DMS153 treated with DMSO at 0.1 percent for 48 hours (cell line): Measurements from ENCODE around the gene ADGRD2.
"Not testable (repeated sequence)": the region's sequence is repeated elsewhere in the genome, so short reads cannot be mapped to it uniquely, and the experiment has no call there.

Experiments used
- DNase-seq: peaks from one replicate; lab custom pipeline; 2025; ENCODE audit not compliant: unreplicated experiment; lab: John Stamatoyannopoulos, UW

ADGRD2 gene, protein sequence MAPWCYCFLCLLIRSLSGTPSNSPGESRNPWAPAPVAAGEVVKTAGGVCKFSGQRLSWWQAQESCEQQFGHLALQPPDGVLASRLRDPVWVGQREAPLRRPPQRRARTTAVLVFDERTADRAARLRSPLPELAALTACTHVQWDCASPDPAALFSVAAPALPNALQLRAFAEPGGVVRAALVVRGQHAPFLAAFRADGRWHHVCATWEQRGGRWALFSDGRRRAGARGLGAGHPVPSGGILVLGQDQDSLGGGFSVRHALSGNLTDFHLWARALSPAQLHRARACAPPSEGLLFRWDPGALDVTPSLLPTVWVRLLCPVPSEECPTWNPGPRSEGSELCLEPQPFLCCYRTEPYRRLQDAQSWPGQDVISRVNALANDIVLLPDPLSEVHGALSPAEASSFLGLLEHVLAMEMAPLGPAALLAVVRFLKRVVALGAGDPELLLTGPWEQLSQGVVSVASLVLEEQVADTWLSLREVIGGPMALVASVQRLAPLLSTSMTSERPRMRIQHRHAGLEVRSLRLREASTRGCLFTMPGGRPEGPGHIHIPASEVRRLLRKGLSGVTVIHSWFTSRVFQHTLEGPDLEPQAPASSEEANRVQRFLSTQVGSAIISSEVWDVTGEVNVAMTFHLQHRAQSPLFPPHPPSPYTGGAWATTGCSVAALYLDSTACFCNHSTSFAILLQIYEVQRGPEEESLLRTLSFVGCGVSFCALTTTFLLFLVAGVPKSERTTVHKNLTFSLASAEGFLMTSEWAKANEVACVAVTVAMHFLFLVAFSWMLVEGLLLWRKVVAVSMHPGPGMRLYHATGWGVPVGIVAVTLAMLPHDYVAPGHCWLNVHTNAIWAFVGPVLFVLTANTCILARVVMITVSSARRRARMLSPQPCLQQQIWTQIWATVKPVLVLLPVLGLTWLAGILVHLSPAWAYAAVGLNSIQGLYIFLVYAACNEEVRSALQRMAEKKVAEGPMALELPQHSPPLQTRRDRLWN

DNA sequence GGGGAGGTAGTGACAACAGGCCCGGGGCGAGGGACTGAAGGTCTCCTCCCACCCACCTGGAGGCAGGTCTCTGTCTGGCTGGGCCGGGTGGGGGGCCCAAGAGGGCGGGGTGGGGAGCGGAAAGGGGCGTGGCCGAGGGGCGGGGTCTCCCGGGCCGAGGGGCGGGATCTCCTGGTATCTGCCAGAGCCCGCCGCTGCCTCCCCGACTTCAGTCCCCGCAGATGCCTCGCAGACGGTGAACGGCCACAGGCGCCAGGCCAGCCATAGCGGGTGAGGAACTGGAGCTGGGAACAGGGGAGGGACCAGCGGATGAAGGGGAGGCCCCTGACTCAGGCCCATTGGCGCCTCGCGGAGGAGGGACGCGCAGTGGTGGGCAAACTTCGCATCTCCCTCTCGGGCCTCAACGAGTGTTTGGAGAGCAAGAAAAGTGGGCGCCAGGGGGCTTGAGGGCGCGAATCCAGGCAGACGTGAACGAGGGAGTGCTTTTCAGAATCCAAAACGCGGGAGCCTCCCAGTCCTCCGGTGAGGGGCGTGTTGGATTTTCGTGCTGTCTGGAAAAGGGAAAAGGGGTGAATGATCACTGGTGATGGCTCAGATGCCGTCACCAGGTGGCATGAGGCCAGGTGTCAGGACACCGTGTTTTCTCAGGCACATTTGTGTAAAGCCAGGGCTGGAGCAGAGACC is at the start of gene ADGRD2:
ADGRD2 (plus strand) TSS at position 211 of the 684 bp plus-strand sequence. CDS start 1,216 bp downstream, outside the sequence.
- peak; percentile 57 for DNase-seq

DNA sequence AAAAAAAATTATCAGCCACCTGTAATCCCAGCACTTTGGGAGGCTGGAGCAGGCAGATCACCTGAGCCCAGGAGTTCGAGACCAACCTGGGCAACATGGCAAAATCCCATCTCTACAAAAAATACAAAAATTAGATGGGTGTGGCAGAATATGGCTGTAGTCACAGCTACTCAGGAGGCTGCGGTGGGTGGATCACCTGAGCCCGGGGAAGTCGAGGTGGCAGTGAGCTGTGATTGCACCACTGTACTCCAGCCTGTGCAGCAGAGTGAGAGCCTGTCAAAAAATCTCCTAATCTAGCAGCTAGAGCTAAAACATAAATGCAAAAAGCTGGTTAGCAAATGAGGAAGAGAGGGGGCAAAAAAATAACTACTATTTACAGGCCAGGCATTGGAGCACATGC is 47.0 kb upstream of the ADGRD2 start:
- no peak for DNase-seq

DNA sequence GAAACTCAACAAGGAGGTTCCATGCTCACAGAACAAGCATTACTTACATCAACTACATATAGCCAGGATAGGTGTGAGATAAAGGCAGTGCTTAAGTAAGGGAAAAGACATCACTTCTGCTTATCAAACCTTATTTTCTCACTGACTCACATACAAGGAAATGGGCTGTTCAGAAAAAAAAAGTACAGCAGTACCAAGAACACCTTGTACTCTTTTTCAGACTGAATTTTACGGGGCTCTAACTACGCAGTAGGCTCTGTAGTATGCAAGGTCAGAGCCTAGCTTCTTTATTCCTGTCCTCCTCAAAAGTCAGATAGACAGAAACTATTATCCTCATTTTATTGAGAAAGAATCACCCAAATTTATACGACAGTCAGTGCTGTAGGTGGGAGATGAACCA is 40.8 kb upstream of the ADGRD2 start:
- no peak for DNase-seq

DNA sequence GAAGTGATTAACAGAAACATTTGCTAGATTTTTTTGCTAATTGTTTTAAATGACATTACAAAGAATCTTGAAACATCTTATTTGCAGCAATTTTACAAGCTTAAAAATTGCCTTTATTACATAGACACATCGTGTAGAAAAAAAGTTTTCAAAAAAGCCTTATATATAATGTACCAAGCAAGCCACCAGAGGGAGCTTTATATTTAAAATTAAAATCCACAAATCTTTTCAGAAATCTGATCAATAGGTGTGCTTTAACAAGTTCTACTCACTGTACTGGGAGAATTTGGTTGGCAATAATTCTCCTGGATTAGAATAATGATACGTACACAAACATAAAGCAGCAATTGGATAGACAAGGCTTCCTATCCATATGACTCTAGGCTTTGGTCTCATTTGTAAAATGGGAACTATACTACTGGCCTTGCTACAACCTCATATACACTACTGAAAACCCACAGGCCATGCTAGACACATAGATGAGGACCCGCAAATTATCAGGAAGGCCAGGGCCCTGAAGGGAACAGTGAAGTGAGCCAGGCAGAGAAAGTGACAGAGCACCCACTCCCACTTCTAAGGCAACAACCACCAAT is 39.8 kb upstream of the ADGRD2 start:
- DNase-seq: no peak

DNA sequence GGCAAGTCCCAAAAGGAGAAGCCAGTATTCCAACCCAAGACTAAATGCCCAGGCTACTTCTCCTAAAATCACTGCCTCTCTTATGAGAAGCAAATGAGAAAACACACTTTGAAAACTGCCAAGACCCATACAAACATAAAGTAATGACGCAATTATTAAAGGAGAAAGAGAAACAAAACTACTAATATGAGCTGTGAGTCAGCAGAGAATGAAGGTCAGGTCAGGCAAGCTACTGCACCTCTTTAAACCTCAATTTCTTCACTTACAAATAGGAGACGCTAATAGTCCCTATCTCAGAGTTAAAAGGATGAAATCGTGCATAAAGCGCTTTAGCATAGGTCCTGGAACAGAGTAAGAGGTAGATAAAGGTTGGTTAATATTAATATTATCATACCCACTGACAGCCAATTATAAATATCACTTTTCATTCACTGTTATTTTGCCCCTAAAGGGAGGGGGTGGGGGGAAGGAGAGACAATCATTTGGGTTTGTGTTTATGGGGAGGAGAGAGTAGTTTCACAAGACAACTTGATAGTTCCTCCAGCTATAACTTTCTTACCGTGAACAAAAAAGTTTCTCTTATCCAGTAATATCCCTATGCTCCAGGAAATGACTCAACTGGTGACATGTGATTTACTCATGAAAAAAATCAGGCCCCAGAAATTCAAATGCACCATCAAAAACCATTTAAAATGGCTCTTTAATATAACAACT is 38.6 kb upstream of the ADGRD2 start:
- no peak for DNase-seq

DNA sequence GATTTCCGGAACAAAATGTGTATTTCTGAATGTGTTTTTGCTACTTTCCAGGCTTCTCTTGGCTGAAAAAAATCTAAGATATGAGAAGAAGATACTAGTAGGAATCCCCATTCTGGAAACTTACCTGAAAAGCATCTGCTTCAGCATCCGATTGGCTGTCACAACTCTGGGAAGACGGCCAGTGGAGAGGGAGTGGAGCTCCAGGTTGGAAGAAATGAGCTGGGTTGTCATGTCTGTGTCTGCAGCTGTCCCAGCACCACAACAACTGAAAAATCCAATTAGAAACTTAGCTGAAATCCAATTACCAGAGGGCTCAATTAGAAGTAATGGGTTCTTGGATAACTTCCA is 38.0 kb upstream of the ADGRD2 start:
- no peak for DNase-seq

DNA sequence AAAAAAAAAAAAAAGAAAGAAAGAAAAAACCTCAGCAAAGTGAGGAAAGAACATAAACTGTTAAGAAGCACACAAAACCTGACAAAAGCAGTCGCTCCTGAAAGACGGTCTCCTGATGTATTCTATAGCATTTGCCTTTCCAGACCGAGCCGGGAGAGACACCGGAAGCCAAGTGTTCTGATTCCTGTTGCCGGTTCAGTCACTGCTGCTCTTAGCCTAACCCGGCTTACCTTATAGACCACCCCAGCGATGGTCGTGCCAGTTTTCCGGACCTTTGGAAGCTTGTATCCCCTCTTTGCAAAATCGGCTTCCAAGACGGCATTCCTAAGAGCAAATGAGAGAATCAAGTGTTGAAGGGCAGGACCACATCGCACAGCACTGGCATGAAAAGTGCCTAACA is 35.6 kb upstream of the ADGRD2 start:
- no peak for DNase-seq

DNA sequence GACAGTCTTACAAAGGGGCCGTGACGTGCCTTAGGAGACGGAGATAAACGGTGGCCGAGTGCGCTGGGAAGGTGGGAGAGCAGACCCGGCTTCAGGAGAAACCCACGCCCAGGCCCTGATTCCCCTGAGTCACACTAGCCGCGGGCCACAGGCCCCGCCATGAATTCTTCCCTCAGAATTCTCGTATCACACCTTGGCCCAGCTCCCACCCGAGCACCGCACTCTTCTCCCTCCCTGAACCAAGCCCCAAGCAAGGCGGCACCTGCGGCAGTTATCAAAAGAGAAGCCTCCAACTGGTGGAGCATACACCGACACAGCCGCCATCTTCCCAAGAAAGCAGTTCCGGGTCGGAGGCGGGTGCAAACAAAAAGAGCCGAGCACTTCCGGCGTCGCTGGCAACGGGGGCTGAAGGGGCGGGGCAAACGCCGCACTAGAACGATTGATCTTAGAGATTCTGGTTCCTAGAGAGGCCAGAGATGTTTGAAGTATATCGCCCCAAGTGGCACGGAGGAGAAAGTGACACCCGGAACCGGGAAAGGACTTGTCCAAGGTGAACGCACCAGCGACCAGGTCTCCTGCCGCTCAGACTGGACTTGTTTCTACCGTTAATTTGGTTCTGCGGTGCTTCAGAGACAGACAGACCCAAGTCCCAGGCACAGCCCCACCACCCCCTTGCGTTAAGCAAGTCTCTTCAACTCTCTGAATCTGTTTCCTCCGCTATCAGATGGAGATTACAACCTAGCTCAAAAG is 35.0 kb upstream of the ADGRD2 start, which contains the start of gene PSMB7:
PSMB7 (minus strand) TSS at position 341 of the 750 bp plus-strand sequence; CDS start at position 324, 17 bp downstream.
- peak; percentile 97 for DNase-seq

DNA sequence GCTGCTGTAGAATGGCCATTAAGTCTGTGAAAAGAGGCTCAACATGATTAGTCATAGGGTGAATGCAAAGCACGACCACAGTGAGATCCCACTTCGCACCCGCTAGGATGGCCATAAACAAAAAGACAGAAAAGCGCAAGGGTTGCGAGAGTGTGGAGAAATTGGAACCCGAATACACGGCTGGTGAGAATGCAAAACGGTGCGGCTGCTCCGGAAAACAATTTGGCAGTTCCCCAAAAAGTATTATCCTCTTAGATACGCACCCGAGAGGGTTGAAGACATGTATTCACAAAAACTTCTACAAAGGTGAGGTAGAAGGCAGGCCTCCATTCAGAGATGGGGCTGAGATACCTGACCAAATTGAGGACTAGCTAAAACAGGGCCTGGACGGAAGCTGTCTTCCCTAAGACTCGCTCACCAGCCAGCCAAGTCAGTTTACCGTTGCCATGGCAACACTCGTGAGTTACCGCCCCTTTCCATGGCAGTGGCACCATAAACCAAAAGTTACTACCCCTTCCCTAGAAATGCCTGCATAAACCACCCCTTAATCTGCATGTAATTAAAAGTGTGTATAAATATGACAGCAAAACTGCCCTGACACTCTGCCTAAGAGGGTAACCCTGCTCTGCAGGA is 34.3 kb upstream of the ADGRD2 start:
- no peak for DNase-seq

DNA sequence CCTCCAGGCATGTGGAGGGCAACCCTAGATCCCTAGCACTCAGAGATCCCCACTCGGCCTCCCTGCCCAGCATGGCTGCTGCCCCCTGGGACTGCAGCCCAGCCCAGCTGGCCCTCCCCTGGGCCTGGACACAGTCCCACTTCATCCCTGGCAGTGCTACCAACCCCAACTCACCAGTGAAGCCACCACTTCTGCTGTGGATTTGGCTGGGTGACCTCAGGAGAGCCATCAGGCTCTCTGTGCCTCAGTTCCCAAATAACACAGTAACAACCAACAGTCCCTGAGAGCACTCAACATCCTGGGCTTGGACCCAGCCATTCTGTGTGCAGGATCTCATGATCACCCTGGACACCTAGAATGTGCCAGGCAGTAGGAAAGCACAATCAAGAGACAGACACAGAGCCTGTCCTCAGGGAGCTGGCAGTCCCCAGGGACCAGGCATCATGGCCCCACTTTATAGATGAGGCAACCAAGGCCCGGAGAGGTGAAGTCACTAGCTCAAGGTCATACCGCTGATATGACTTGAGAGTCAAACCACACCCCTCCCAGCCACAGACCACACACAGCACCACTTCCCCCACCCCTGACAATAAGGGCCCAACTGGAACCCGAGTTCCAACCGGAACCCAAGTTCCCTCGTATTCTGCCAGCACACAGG is 30.3 kb upstream of the ADGRD2 start:
- DNase-seq: no peak

DNA sequence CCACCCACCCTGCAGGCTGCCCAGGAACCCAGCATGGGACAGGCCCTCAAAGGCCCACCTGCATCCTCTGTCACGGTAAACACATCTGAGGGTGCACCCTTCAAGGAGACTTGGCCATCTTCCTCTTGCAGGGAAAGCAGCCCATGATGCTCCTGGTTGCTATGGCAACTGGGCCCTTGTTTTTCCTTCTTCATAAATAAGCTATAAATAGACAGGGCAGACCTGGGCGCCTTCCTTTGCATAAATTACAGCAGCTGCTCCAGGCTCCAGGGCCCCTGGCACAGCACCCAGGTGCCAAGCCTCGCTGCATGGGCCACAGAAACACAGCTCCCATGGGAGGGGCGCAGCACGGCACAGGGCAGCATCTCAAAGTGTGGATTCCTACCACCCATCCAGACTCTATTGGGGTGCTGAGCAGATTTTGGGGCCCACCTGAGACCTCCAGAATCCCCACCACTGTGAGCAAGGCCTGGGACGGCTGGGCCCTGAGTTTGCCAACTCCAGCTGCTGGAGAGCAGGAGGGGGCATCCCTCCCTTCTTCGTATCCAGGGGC is 29.2 kb upstream of the ADGRD2 start:
- DNase-seq: peak; percentile 60

DNA sequence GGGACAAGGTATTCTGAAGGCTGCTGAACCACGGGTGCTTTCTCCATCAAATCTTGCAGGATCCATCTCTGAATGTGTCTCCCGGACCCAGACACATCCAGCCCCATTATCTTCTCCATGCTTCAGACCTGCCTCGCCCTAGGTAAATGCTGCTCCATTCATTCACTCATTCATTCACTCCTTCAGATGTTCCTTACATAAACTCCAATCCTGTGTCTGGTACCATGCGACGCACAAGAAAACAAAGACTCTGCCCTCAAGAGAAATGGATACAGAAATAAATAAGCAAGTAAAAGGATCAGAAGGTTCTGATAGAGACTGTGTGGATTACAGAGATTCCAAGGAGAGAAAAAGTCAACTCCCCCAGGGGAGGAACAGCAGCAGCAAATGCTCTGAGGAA is 27.1 kb upstream of the ADGRD2 start:
- DNase-seq: no peak

DNA sequence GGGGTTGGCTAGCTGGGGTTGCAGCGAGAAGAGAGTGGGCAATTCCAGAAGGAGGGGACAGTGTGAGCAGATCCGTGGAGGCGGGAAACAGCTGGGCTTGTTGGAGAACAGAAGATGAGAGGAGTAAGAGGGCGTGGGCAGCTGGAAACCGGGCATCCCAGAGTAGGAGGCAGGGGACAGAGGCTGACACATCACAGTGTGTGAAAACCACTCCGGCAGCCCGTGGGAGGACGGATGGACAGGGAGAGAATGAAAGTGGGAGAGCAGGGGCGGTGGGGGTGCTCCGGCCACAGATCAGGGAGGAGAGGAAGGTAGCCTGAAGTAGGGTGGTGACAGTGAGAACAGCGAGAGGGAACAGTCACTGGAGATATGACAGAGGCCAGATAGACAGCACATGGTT is 26.7 kb upstream of the ADGRD2 start:
- no peak for DNase-seq

DNA sequence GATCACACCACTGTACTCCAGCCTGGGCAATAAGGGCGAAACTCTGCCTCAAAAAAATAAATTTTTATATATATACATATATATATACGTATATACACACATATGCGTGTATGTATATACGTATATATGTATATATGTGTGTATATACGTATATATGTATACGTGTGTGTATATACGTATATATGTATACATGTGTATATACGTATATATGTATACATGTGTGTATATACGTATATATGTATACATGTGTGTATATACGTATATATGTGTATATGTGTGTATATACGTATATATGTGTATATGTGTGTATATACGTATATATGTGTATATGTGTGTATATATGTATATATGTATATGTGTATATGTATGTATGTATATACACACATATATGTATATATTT is 24.5 kb upstream of the ADGRD2 start:
- not testable (repeated sequence) for DNase-seq

DNA sequence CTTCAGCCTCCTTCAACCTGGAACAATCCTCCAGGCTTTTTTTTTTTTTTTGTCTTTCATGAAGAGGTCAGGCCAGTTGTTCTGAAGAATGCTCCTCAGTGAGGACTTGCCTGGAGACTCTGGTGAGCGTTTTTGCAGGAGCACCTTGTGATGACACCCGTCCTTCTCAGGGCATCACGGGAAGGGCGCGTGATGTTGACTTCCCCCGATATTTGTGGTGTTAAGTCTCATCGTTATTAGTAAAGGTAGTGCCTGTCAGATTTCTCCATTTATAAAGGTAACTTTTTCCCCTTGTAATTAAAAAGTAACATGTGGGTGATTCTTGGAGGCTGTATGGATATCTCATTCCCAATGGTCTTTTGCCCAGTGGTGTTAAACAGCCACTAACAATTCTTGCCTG is 23.9 kb upstream of the ADGRD2 start:
- DNase-seq: no peak

DNA sequence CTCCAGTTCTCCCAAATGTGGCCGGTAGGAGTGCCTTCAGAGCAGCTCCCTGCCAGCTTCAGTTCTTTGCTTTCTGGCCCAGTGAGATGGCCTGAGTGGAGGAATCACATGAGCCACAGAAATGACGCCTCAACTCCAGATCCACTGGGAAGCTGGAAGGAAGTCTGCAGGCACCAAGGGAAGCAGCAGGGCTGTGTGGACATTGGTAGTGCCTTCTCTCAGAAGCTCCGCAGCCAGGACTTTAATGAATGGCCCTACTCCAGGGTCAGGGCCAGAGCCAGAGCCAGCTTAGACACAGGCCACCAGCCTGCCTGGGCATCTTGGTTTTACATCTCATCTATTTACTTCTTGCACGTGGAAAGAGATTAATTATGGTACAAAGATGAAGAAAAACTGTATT is 23.0 kb upstream of the ADGRD2 start:
- no peak for DNase-seq

DNA sequence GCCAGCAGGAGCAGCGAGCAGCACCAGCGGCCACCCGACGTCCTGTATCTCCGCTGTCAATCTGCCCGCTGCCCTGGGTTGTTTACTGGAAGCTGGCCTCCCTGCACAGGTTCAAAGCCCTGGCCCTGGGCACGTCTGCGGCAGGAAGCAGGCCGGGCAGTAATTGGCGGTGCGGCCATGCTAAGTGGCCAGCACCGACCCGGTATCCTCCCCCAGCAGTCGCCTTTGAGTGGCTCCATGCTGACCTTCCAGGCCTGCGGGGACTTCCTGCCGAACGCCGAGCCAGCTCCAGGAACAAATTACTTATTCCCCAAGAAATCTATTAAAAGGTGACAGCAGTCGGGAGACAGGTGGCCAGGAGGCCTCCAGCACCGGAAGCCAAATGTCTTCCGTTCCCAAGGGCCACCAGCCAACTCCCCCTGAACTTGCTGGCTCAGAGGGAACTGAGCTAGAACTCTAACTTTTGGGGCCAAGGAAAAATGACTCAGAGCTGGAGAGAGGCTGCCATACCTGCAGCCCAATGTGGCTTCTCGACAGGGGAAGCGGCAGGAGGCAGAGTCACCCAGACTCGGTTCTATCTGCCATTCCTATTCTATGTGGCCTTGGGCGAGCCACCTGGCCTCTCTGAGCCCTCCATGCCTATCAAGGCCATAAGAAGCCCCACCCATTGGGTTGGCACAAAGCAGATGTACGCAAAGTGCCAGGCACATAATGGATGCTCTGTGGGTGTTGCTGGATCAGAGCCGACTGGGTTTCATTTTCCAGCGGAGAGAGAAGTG is 21.3 kb upstream of the ADGRD2 start:
- peak; percentile 42 for DNase-seq

DNA sequence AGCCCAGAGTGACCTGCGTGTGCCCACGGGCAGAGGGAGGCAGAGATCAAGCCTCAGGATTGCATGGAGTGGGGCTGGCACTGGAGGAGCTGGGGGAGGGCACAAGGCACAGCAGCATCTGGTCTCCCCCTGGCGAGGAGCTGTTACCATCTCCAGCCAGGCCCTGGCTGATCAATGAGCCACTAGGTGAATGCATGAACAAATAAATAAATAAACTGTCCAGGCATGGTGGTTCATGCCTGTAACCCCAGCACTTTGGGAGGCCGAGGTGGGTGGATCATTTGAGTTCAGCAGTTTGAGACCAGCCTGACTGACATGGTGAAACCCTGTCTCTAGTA is 20.8 kb upstream of the ADGRD2 start:
- no peak for DNase-seq
